OCI-LY7 (cell line): ENCODE measurements around the gene AOC3. TPM values are rescaled to one million over a fixed set of nuclear protein-coding genes. Genes with fewer than 3 reads are reported as not detected.

Experiments used
- BruUV-seq: library from RNA; stranded (reverse); fragments of 400-500 nt; replicated peaks from 2 replicates; lab custom pipeline; 2021; lab: Mats Ljungman, UMichigan
- CTCF ChIA-PET: fragments of 300-600 bp; sonication (Branson Sonifier 250); formaldehyde crosslinking; loops from one replicate; lab custom pipeline; 2022; ENCODE audit warnings: antibody characterized with exemption; ENCODE audit not compliant: unreplicated experiment; lab: Charles Lee
- POLR2A ChIA-PET: fragments of 300-600 bp; sonication (Branson Sonifier 250); formaldehyde crosslinking; loops from one replicate; lab custom pipeline; 2022; ENCODE audit warnings: antibody characterized with exemption; lab: Charles Lee
- DNase-seq: peaks from one replicate; pipeline ENCODE4 v3.0.0-alpha.2; 2015; ENCODE audit warnings: low spot score
- H2AFZ ChIP-seq: fragments of 200-600 bp; sonication (generic), shearing (Covaris generic); 2 replicates; pipeline ENCODE4 v1.6.1; 2014; ENCODE audit warnings: mild to moderate bottlenecking, antibody characterized with exemption, low read length, moderate library complexity
- H3K27ac ChIP-seq: fragments of 200-600 bp; sonication (generic); 2 replicates; pipeline ENCODE4 v1.5.1; 2014; ENCODE audit warnings: mixed run types, low read depth, mild to moderate bottlenecking, moderate library complexity, low read length, inconsistent platforms; ENCODE audit not compliant: poor library complexity, severe bottlenecking
- H3K36me3 ChIP-seq: fragments of 200-600 bp; sonication (generic); 2 replicates; pipeline ENCODE4 v1.6.1; 2014; ENCODE audit warnings: mild to moderate bottlenecking, antibody characterized with exemption, low read length, moderate library complexity, mixed read lengths; ENCODE audit not compliant: insufficient read depth
- H3K4me1 ChIP-seq: fragments of 200-600 bp; sonication (generic); 2 replicates; pipeline ENCODE4 v1.5.1; 2014; ENCODE audit warnings: mild to moderate bottlenecking, low read length; ENCODE audit not compliant: insufficient read depth, poor library complexity, severe bottlenecking
- H3K4me2 ChIP-seq: fragments of 200-600 bp; sonication (generic); 2 replicates; pipeline ENCODE4 v1.6.1; 2014; ENCODE audit warnings: mild to moderate bottlenecking, low read length
- H3K4me3 ChIP-seq: fragments of 200-600 bp; sonication (generic); 2 replicates; pipeline ENCODE4 v1.5.1; 2014; ENCODE audit warnings: mild to moderate bottlenecking, low read depth, low read length; ENCODE audit not compliant: poor library complexity, severe bottlenecking
- H3K79me2 ChIP-seq: fragments of 200-600 bp; sonication (generic); 2 replicates; pipeline ENCODE4 v1.6.1; 2016; ENCODE audit warnings: low read depth, mild to moderate bottlenecking, low read length, moderate library complexity, mixed read lengths; ENCODE audit not compliant: insufficient read depth
- H3K9me2 ChIP-seq: fragments of 200-600 bp; sonication (generic); 2 replicates; pipeline ENCODE4 v1.6.1; 2016; ENCODE audit warnings: mild to moderate bottlenecking, low read length, mixed read lengths; ENCODE audit not compliant: insufficient read depth
- H3K9me3 ChIP-seq: fragments of 200-600 bp; sonication (generic); 2 replicates; pipeline ENCODE4 v1.6.1; 2014; ENCODE audit warnings: mild to moderate bottlenecking, mixed run types, low read length, mixed read lengths
- H4K20me1 ChIP-seq: fragments of 200-600 bp; sonication (generic); 2 replicates; pipeline ENCODE4 v1.6.1; 2014; ENCODE audit warnings: mild to moderate bottlenecking, antibody characterized with exemption, low read length, moderate library complexity, mixed read lengths; ENCODE audit not compliant: insufficient read depth
- EZH2phosphoT487 ChIP-seq: fragments of 200-600 bp; sonication (generic); IDR thresholded peaks from 2 replicates; pipeline ENCODE4 v1.6.1; 2018; ENCODE audit warnings: low read depth, borderline replicate concordance, mild to moderate bottlenecking, mixed run types, antibody characterized with exemption, low read length, moderate library complexity, mixed read lengths
- intact Hi-C: fragments of 100-400 bp; cut with micrococcal nuclease; formaldehyde crosslinking; loops from one replicate; pipeline ENCODE4 v1.10.0; 2022; ENCODE audit not compliant: unreplicated experiment
- total RNA-seq, 2 experiments: library from RNA; depleted of rRNA in 1 of 2; stranded (reverse); fragments of >200 nt in 1 of 2; shearing (Covaris generic) in 1 of 2; gene quantifications; 2 replicates each; pipeline ENCODE4 v1.2.3, GENCODE V29; 2014 to 2022
- TF ChIP-seq, protein P1 (sequence below): fragments of 200-600 bp; sonication (generic); conservative IDR thresholded peaks from 2 replicates; pipeline ENCODE4 v1.5.1; 2014; ENCODE audit warnings: mild to moderate bottlenecking, antibody characterized with exemption, low read length, moderate library complexity, mixed read lengths

The AOC3 gene
- total RNA-seq, 2 experiments from 2014 or later, result 0.73 to 2.5 TPM

- CTCF ChIA-PET, result no interaction called here
- no peaks in the 10 kb centered on the region for H3K9me3 ChIP-seq
- no peaks in the 10 kb centered on the region for H3K79me2 ChIP-seq
- no peak overlapping the region for H3K4me2 ChIP-seq
- no peak overlapping the region for H3K27ac ChIP-seq
- H3K9me2 ChIP-seq, result no peaks in the 10 kb centered on the region
- no peaks in the 10 kb centered on the region for H3K4me1 ChIP-seq
- DNase-seq, result no peak
- no TSS peak for BruUV-seq
- H3K4me3 ChIP-seq, result no peak overlapping the region
- no peaks in the 10 kb centered on the region for H4K20me1 ChIP-seq
- no peak overlapping the region for H2AFZ ChIP-seq
- TF ChIP-seq, protein P1, sequence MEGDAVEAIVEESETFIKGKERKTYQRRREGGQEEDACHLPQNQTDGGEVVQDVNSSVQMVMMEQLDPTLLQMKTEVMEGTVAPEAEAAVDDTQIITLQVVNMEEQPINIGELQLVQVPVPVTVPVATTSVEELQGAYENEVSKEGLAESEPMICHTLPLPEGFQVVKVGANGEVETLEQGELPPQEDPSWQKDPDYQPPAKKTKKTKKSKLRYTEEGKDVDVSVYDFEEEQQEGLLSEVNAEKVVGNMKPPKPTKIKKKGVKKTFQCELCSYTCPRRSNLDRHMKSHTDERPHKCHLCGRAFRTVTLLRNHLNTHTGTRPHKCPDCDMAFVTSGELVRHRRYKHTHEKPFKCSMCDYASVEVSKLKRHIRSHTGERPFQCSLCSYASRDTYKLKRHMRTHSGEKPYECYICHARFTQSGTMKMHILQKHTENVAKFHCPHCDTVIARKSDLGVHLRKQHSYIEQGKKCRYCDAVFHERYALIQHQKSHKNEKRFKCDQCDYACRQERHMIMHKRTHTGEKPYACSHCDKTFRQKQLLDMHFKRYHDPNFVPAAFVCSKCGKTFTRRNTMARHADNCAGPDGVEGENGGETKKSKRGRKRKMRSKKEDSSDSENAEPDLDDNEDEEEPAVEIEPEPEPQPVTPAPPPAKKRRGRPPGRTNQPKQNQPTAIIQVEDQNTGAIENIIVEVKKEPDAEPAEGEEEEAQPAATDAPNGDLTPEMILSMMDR, result no peak
- no peak for TF ChIP-seq EZH2phosphoT487
- H3K36me3 ChIP-seq, result no peaks in the 10 kb centered on the region
- POLR2A ChIA-PET, result interaction anchor here (0.7 kb wide), 1 partner anchor 41 kb away, joined by 4 read pairs; no protein-coding TSS in a partner anchor
- intact Hi-C loops, result no loop called here
Measured at GRCh38 chr17:42886283-42887176, 35.5 kb downstream of the AOC3 start.

DNA sequence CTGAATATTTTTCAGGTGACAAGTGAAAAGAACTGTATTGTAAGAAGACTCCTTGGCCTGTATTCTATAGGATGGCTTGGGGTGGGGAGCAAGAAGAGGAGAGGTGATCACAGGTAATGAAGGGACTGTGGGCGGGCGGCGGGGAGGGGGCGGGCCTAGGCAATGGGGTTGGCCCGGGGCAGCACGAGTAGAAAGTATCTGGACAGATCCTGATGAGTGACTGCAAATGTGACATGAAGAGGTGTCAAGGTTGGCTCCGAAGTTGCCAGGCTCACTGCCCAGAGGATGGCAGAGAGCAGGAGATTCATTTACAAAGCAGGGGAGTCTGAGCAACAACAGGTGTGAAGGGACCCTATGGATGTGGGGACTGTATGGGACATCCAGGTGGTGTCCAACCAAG, 38.8 kb downstream of the AOC3 start:
- ChIA-PET CTCF (no interaction called here), POLR2A (interaction anchor here (0.6 to 1.9 kb wide), 2 partner anchors 9 to 11 kb away, joined by 5 read pairs; no protein-coding TSS in a partner anchor)
- Histone ChIP-seq H3K4me1 (peaks cover 6% of the 10 kb centered on the region), H3K36me3 (no peaks in the 10 kb centered on the region), H3K27ac (no peak overlapping the region), H3K4me3 (no peak overlapping the region), H3K9me3 (no peaks in the 10 kb centered on the region), H3K79me2 (no peaks in the 10 kb centered on the region), H2AFZ (no peak overlapping the region), H3K9me2 (no peaks in the 10 kb centered on the region), H3K4me2 (no peak overlapping the region), H4K20me1 (no peaks in the 10 kb centered on the region)
- no peak for DNase-seq
- TF ChIP-seq, protein P1, result no peak
- TF ChIP-seq EZH2phosphoT487, result no peak
- BruUV-seq, result no TSS peak
- intact Hi-C loops, result no loop called here
